DOHH2 (cell line): Measurements from ENCODE around the gene SSBP2.

ENCODE experiments used
- CTCF ChIP-seq: fragments of 200-600 bp; sonication (generic); IDR thresholded peaks from one replicate; pipeline ENCODE4 v1.5.1; 2014; ENCODE audit warnings: antibody characterized with exemption, mild to moderate bottlenecking, low read depth, low read length; ENCODE audit not compliant: poor library complexity, severe bottlenecking
- EZH2phosphoT487 ChIP-seq: fragments of 200-600 bp; sonication (generic); IDR thresholded peaks from 2 replicates; pipeline ENCODE4 v1.6.1; 2017; ENCODE audit warnings: borderline replicate concordance, mild to moderate bottlenecking, antibody characterized with exemption, low read length, moderate library complexity, mixed read lengths

DNA sequence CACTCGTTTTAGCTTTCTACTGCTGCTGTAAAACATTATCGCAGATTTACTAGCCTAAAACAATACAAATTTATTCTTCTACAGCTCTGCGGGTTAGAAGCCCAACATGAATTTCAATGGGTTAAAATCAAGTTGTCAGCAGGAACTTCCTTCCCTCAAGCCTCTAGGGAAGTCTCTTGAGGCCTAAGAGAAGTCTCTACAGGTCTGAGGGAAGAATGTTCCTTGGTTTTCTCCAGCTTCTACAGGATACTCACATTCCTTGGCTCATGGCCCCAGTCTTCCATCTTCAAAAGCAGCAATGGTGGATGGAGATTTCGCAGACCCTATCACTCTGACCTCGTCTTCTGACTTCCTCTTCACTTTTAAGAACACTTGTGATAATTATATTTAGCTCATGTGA, 21.6 kb upstream of the SSBP2 start:
- no peak for TF ChIP-seq CTCF
- TF ChIP-seq EZH2phosphoT487, result no peak
